Placental epithelial cell (primary cell): ENCODE data around the gene TAGLN2. TPM values are rescaled to one million over a fixed set of nuclear protein-coding genes. Genes with fewer than 3 reads are reported as not detected.

Source experiments
- small RNA-seq: library from RNA; depleted of rRNA; stranded (forward); fragments of <200 nt; gene quantifications from one replicate; pipeline ENCODE3, GENCODE V24; 2012
- total RNA-seq: library from RNA; depleted of rRNA; stranded (reverse); fragments of >200 nt; gene quantifications from 2 replicates; pipeline ENCODE4 v1.2.3, GENCODE V29; 2012

The TAGLN2 gene
- 268 and 1,244 TPM in 2 replicates for total RNA-seq

GRCh38 chr1:159924791-159925718 is at the start of gene TAGLN2:
TAGLN2 (minus strand) TSS chr1:159925507; CDS start chr1:159920509, 4,998 bp downstream.

GRCh38 chr1:159953536-159954515 is 28.5 kb upstream of the TAGLN2 start, which contains the start of gene SLAMF9:
SLAMF9 (minus strand) TSS chr1:159954237; CDS start chr1:159954137, 100 bp downstream.

GRCh38 chr1:159945483-159946241 is 20.4 kb upstream of the TAGLN2 start, which contains the start of gene IGSF9:
IGSF9 (minus strand) TSS chr1:159945613; CDS start chr1:159943454, 2,159 bp downstream.

GRCh38 chr1:159900086-159900680 is 25.1 kb downstream of the TAGLN2 start, which contains the start of gene CFAP45:
CFAP45 (minus strand) TSS chr1:159900165; CDS start chr1:159900098, 67 bp downstream.

Small RNA genes within 50 kb of the gene (small RNA-seq; reads per million reads assigned to genes)
- not detected for gene MIR4259

Other genes starting within 250 kb of the TAGLN2 start
- under 0.01 TPM in 1 of 2 replicates, not detected in the other for gene CRP, start 210.9 kb downstream of the TAGLN2 start, total RNA-seq
- 31.0 and 47.8 TPM in 2 replicates for gene DUSP23, start 144.5 kb downstream of the TAGLN2 start, total RNA-seq
- not detected in 2 replicates for gene FCRL6, start 123.1 kb downstream of the TAGLN2 start, total RNA-seq
- gene SLAMF8, start 98.6 kb downstream of the TAGLN2 start, total RNA-seq, result 2.0 and 8.5 TPM in 2 replicates
- gene VSIG8, start 62.9 kb downstream of the TAGLN2 start, total RNA-seq, result 0.22 and 0.39 TPM in 2 replicates
- gene CFAP45, start 25.3 kb downstream of the TAGLN2 start, total RNA-seq, result 1.1 and 1.2 TPM in 2 replicates
- 7.7 and 9.0 TPM in 2 replicates for gene IGSF9, start 20.1 kb upstream of the TAGLN2 start, total RNA-seq
- 4.7 and 6.8 TPM in 2 replicates for gene SLAMF9, start 28.7 kb upstream of the TAGLN2 start, total RNA-seq
- 2.7 and 6.8 TPM in 2 replicates for gene PIGM, start 106.5 kb upstream of the TAGLN2 start, total RNA-seq
- gene KCNJ10, start 144.7 kb upstream of the TAGLN2 start, total RNA-seq, result not detected in 2 replicates
- not detected in 2 replicates for gene KCNJ9, start 156.0 kb upstream of the TAGLN2 start, total RNA-seq
- 25.1 and 25.8 TPM in 2 replicates for gene IGSF8, start 173.1 kb upstream of the TAGLN2 start, total RNA-seq
- gene ATP1A2, start 190.3 kb upstream of the TAGLN2 start, total RNA-seq, result under 0.01 TPM in 1 of 2 replicates, not detected in the other
- 2.4 and 13.0 TPM in 2 replicates for gene ATP1A4, start 226.1 kb upstream of the TAGLN2 start, total RNA-seq